Lower leg skin (tissue), 3 donors: ENCODE measurements around the gene POMT2.

Experiments used
- CTCF ChIP-seq, 3 donors: fragments of 450-650 bp; IDR thresholded peaks; one replicate each; pipeline ENCODE4 v1.5.1; 2016; ENCODE audit warnings: antibody characterized with exemption in 3 of 3, mild to moderate bottlenecking in 3 of 3, moderate library complexity in 2 of 3
- POLR2A ChIP-seq, 2 donors: fragments of 450-650 bp; IDR thresholded peaks; one replicate each; pipeline ENCODE4 v1.6.1; 2016 to 2017; ENCODE audit warnings: antibody characterized with exemption in 2 of 2, mild to moderate bottlenecking in 1 of 2, moderate library complexity in 1 of 2

GRCh38 chr14:77260631-77261030, 60.1 kb downstream of the POMT2 start:
- no peak for TF ChIP-seq POLR2A (IDR thresholded peaks at IDR 0.05)
- TF ChIP-seq CTCF (IDR thresholded peaks at IDR 0.05) = no peak
